Breast epithelium (tissue), 4 donors: ENCODE measurements around the gene REC8. TPM values are rescaled to one million over a fixed set of nuclear protein-coding genes. Genes with fewer than 3 reads are reported as not detected.

Experiments used
- DNase-seq, 2 donors: peaks; one replicate each; pipeline ENCODE4 v3.0.0-alpha.2; 2019; ENCODE audit warnings: low spot score in 2 of 2
- H3K27ac ChIP-seq, 2 donors: fragments of 200-600 bp; sonication (generic) in 1 of 2; one replicate each; pipeline ENCODE4 v1.5.1; 2016 to 2019; ENCODE audit warnings: mild to moderate bottlenecking in 1 of 2
- H3K27me3 ChIP-seq, 2 donors: fragments of 200-600 bp; sonication (generic) in 1 of 2; one replicate each; pipeline versions ENCODE4 v1.5.1 to v1.6.0; 2017 to 2019; ENCODE audit warnings: control low read depth in 1 of 2, mild to moderate bottlenecking in 1 of 2
- H3K36me3 ChIP-seq: fragments of 200-600 bp; one replicate; pipeline ENCODE4 v1.5.1; 2019
- H3K4me1 ChIP-seq, 2 donors: fragments of 200-600 bp; sonication (generic); one replicate each; pipeline ENCODE4 v1.5.1; 2016 to 2019; ENCODE audit warnings: control low read depth in 1 of 2
- H3K4me3 ChIP-seq, 3 donors: fragments of 200-600 bp; sonication (generic); 1 replicate in 2 of 3; 2 replicates in 1 of 3; pipeline ENCODE4 v1.5.1; 2016 to 2019; ENCODE audit warnings: mild to moderate bottlenecking in 3 of 3, moderate library complexity in 2 of 3
- H3K9me3 ChIP-seq, 2 donors: fragments of 200-600 bp; sonication (generic) in 1 of 2; one replicate each; pipeline ENCODE4 v1.5.1; 2016 to 2019; ENCODE audit warnings: control low read depth in 1 of 2
- CTCF ChIP-seq, 3 donors: fragments of 450-650 bp; IDR thresholded peaks; one replicate each; pipeline ENCODE4 v1.5.1; 2016 to 2017; ENCODE audit warnings: antibody characterized with exemption in 3 of 3, mild to moderate bottlenecking in 3 of 3, moderate library complexity in 3 of 3
- POLR2A ChIP-seq: fragments of 450-650 bp; IDR thresholded peaks from one replicate; pipeline ENCODE4 v1.6.1; 2016; ENCODE audit warnings: antibody characterized with exemption, mild to moderate bottlenecking, moderate library complexity
- POLR2AphosphoS5 ChIP-seq, 3 donors: sonication (generic); formaldehyde crosslinking; IDR thresholded peaks; one replicate each; pipeline ENCODE4 v1.6.1; 2017; ENCODE audit warnings: antibody characterized with exemption in 3 of 3
- intact Hi-C: fragments of 100-400 bp; cut with DNase I; formaldehyde crosslinking; loops from one replicate; pipeline ENCODE4 v1.15.1; 2023; ENCODE audit warnings: low total_unique reads
- total RNA-seq, 3 donors: library from RNA; depleted of rRNA; stranded (reverse); fragments of >200 nt; gene quantifications; one replicate each; pipeline ENCODE4 v1.1.0, GENCODE V29; 2016

The REC8 gene
- total RNA-seq, 3 donors from 2014 or later: 2.9 to 10.2 (median 6.6) TPM

GRCh38 chr14:24135834-24136683, 35.8 kb upstream of the REC8 start, which contains the start of gene PSME1:
TSS of gene PSME1 (plus strand) at chr14:24136194. CDS start at chr14:24136263, 69 bp downstream.
- H3K27ac ChIP-seq: peak within 1 kb of the TSS; percentile 92 to 96
- intact Hi-C loops: no loop called here
- TF ChIP-seq POLR2A (no peak), POLR2AphosphoS5 (IDR thresholded peaks at IDR 0.05) (peak in 2 of 3 donors; percentile 47 to 62), CTCF (IDR thresholded peaks at IDR 0.05) (no peak)
- peaks cover 5 to 16% of the 10 kb centered on the region in 2 donors for H3K4me1 ChIP-seq
- no peaks in the 10 kb centered on the region for H3K27me3 ChIP-seq
- peak within 1 kb of the TSS; percentile 93 to 99 (median 97) for H3K4me3 ChIP-seq
- no peaks in the 10 kb centered on the region for H3K36me3 ChIP-seq
- DNase-seq: peak; percentile 86 to 95
- H3K9me3 ChIP-seq: no peaks in the 10 kb centered on the region

- no peak for DNase-seq
- peaks cover 5 to 16% of the 10 kb centered on the region in 2 donors for H3K4me1 ChIP-seq
- peak overlapping the region; percentile 93 to 99 (median 97) for H3K4me3 ChIP-seq
- H3K27me3 ChIP-seq: no peaks in the 10 kb centered on the region
- no peaks in the 10 kb centered on the region for H3K9me3 ChIP-seq
- TF ChIP-seq POLR2AphosphoS5 (IDR thresholded peaks at IDR 0.05): no peak
- TF ChIP-seq CTCF (IDR thresholded peaks at IDR 0.05): no peak
- TF ChIP-seq POLR2A: no peak
- no peaks in the 10 kb centered on the region for H3K36me3 ChIP-seq
- H3K27ac ChIP-seq: peak overlapping the region; percentile 92 to 96
- intact Hi-C loops: no loop called here
Measured at GRCh38 chr14:24136684-24137528, 35.0 kb upstream of the REC8 start.

GRCh38 chr14:24137529-24138395, 34.1 kb upstream of the REC8 start:
- Histone ChIP-seq H3K4me3 (no peak overlapping the region), H3K27me3 (no peaks in the 10 kb centered on the region), H3K27ac (peak overlapping the region; percentile 49 to 92), H3K36me3 (no peaks in the 10 kb centered on the region), H3K9me3 (no peaks in the 10 kb centered on the region), H3K4me1 (peaks cover 5 to 16% of the 10 kb centered on the region in 2 donors)
- intact Hi-C loops: no loop called here
- TF ChIP-seq POLR2AphosphoS5 (IDR thresholded peaks at IDR 0.05) (no peak), POLR2A (no peak), CTCF (IDR thresholded peaks at IDR 0.05) (no peak)
- no peak for DNase-seq

- H3K36me3 ChIP-seq: no peaks in the 10 kb centered on the region
Measured at GRCh38 chr14:24138396-24139271, 33.2 kb upstream of the REC8 start.

More at GRCh38 chr14:24138396-24139271, 33.2 kb upstream of the REC8 start:
- H3K4me1 ChIP-seq: peaks cover 5 to 16% of the 10 kb centered on the region in 2 donors
- H3K9me3 ChIP-seq: no peaks in the 10 kb centered on the region
- no peak for DNase-seq
- intact Hi-C loops: no loop called here
- H3K4me3 ChIP-seq: no peak overlapping the region
- TF ChIP-seq POLR2A: no peak
- no peak for TF ChIP-seq POLR2AphosphoS5 (IDR thresholded peaks at IDR 0.05)
- no peak for TF ChIP-seq CTCF (IDR thresholded peaks at IDR 0.05)
- peak overlapping the region; percentile 49 to 86 for H3K27ac ChIP-seq
- H3K27me3 ChIP-seq: no peaks in the 10 kb centered on the region
